Adrenal gland (tissue), 12 donors: ENCODE data around the gene ABCG1. TPM values are rescaled to one million over a fixed set of nuclear protein-coding genes. Genes with fewer than 3 reads are reported as not detected.
A peak's percentile ranks its signal among the peaks of the same experiment; 100 is the strongest.

Experiments
- DNase-seq, 7 donors: peaks; one replicate each; pipeline ENCODE4 v3.0.0-alpha.2; 2019 to 2020
- H3K27ac ChIP-seq, 5 donors: fragments of 200-600 bp; sonication (generic) in 4 of 5; 1 replicate in 3 of 5; 2 replicates in 2 of 5; pipeline versions ENCODE4 v1.5.1 to v1.8.0; 2016 to 2020; ENCODE audit warnings: mild to moderate bottlenecking in 1 of 5
- H3K27me3 ChIP-seq: fragments of 200-600 bp; 2 replicates; pipeline ENCODE4 v1.8.0; 2021
- H3K36me3 ChIP-seq, 2 donors: fragments of 200-600 bp; replicated peaks in 1 of 2; 1 replicate in 1 of 2; 2 replicates in 1 of 2; pipeline versions ENCODE4 v1.5.1 to v1.8.0; 2018 to 2022
- H3K4me1 ChIP-seq, 2 donors: fragments of 200-600 bp; replicated peaks in 1 of 2; 1 replicate in 1 of 2; 2 replicates in 1 of 2; pipeline versions ENCODE4 v1.5.1 to v1.8.0; 2018 to 2021
- H3K4me3 ChIP-seq, 4 donors: fragments of 200-600 bp; sonication (generic) in 3 of 4; one replicate each; pipeline ENCODE4 v1.5.1; 2016 to 2018
- H3K9me3 ChIP-seq, 3 donors: fragments of 200-600 bp; sonication (generic) in 1 of 3; replicated peaks in 1 of 3; 1 replicate in 2 of 3; 2 replicates in 1 of 3; pipeline versions ENCODE4 v1.5.1 to v1.8.0; 2016 to 2021
- CTCF ChIP-seq, 6 experiments: fragments of 450-650 bp in 4 of 6; fragments of 200-600 bp in 2 of 6; sonication (generic) in 1 of 6; IDR thresholded peaks; 1 replicate in 5 of 6; 2 replicates in 1 of 6; pipeline versions ENCODE4 v1.5.1 to v1.8.0; 2016 to 2021; ENCODE audit warnings: antibody characterized with exemption in 6 of 6, mild to moderate bottlenecking in 2 of 6, moderate library complexity in 1 of 6
- POLR2A ChIP-seq, 2 donors: fragments of 450-650 bp; IDR thresholded peaks; one replicate each; pipeline ENCODE4 v1.6.1; 2017; ENCODE audit warnings: antibody characterized with exemption in 2 of 2, mild to moderate bottlenecking in 2 of 2, moderate library complexity in 1 of 2
- WGBS, 4 donors: extraction: QIAGEN DNeasy Blood & Tissue Kit in 2 of 4; methylation state at CpG; one replicate each; pipeline versions ENCODE4 v1.1.5 to v1.1.7; 2013 to 2017; 5-methylcytosine and 5-hydroxymethylcytosine counted together
- intact Hi-C, 2 donors: fragments of 100-400 bp; cut with DNase I; formaldehyde crosslinking; loops; one replicate each; pipeline versions ENCODE4 v1.14.1 to v1.15.0; 2022 to 2023
- polyA plus RNA-seq, 3 donors: library from polyadenylated mRNA; stranded (reverse); fragments of 200-250 nt in 2 of 3; fragments of 350-450 nt in 1 of 3; fragmentation: Illumina TruSeq in 1 of 3; extraction: RNeasy Lipid Tissue Mini Kit (QIAGEN cat#74804) in 1 of 3; gene quantifications; one replicate each; pipeline ENCODE4 v1.2.3, GENCODE V29; 2013 to 2014
- total RNA-seq, 9 donors: library from RNA; depleted of rRNA in 4 of 9; stranded (reverse); fragments of >200 nt in 4 of 9; fragments of 120-200 nt in 1 of 9; fragmentation: NEBNext Ultra II Directional in 1 of 9; extraction: Animal tissue kit (Norgen Biotek cat#: 25700) in 1 of 9; gene quantifications; one replicate each; pipeline versions ENCODE4 v1.1.0 to v1.2.4, GENCODE V29; 2013 to 2023
- donor health status: healthy with polysubstance abuse.
- donor health status: Bipolar disorder and iron deficiency.
- donor health status: DM: yes; HTN: yes; CAD: no.
- donor health status: DM: no; HTN: no; CAD: no.
- donor health status: DM: no; HTN: no; CAD: no.
- donor health status: DM: yes; HTN: yes; CAD: no.

ABCG1 gene
- total and polyA plus RNA-seq, 12 donors = 23.2 to 136 (median 67.9) TPM

- Histone ChIP-seq H3K27me3 (no peaks in the 10 kb centered on the region), H3K4me1 (peaks cover 78 to 87% of the 10 kb centered on the region in 2 donors), H3K36me3 (no peaks in the 10 kb centered on the region), H3K4me3 (peak overlapping the region in 2 of 4 donors; percentile 4 to 62), H3K27ac (peak overlapping the region; percentile 22 to 97 (median 77)), H3K9me3 (no peaks in the 10 kb centered on the region)
- 0 to 11% (median 2%) methylated on average over 4 to 73 of the region's 73 CpGs for WGBS, 4 donors
- peak; percentile 77 to 90 (median 84) for DNase-seq
- no peak for TF ChIP-seq CTCF (IDR thresholded peaks at IDR 0.05)
- peak; percentile 68 to 86 for TF ChIP-seq POLR2A (IDR thresholded peaks at IDR 0.05)
- intact Hi-C loops = no loop called here
These were observed 15.7 kb downstream of the ABCG1 start for GRCh38 chr21:42234464-42235241.

GRCh38 chr21:42235593-42235992 is 16.7 kb downstream of the ABCG1 start:
- peak in 3 of 7 donors; percentile 47 to 66 (median 48) for DNase-seq
- Histone ChIP-seq H3K36me3 (no peaks in the 10 kb centered on the region), H3K4me3 (peak overlapping the region in 1 of 4 donors; percentile 62), H3K4me1 (peaks cover 73 to 77% of the 10 kb centered on the region in 2 donors), H3K27me3 (no peaks in the 10 kb centered on the region), H3K9me3 (no peaks in the 10 kb centered on the region), H3K27ac (peak overlapping the region; percentile 56 to 97 (median 77))
- WGBS, 4 donors = 29 to 42% (median 40%) methylated on average over 9 of the region's 9 CpGs
- intact Hi-C loops = no loop called here
- no peak for TF ChIP-seq CTCF (IDR thresholded peaks at IDR 0.05)
- no peak for TF ChIP-seq POLR2A (IDR thresholded peaks at IDR 0.05)

- 15 to 34% (median 26%) methylated on average over 2 to 10 of the region's 10 CpGs for WGBS, 4 donors
- peak; percentile 74 to 90 (median 82) for DNase-seq
- Histone ChIP-seq H3K27me3 (no peaks in the 10 kb centered on the region), H3K36me3 (no peaks in the 10 kb centered on the region), H3K9me3 (no peaks in the 10 kb centered on the region), H3K4me1 (peaks cover 69 to 73% of the 10 kb centered on the region in 2 donors), H3K27ac (peak overlapping the region; percentile 56 to 97 (median 77)), H3K4me3 (peak overlapping the region in 1 of 4 donors; percentile 62)
- intact Hi-C loops = no loop called here
- TF ChIP-seq CTCF (IDR thresholded peaks at IDR 0.05) = no peak
- peak in 1 of 2 donors; percentile 58 for TF ChIP-seq POLR2A (IDR thresholded peaks at IDR 0.05)
These were observed 17.1 kb downstream of the ABCG1 start for GRCh38 chr21:42236014-42236413.

- TF ChIP-seq CTCF (IDR thresholded peaks at IDR 0.05) (no peak), POLR2A (IDR thresholded peaks at IDR 0.05) (no peak)
- 57 to 68% (median 66%) methylated on average over 3 of the region's 3 CpGs for WGBS, 4 donors
- Histone ChIP-seq H3K27me3 (no peaks in the 10 kb centered on the region), H3K36me3 (no peaks in the 10 kb centered on the region), H3K4me1 (peaks cover 63 to 68% of the 10 kb centered on the region in 2 donors), H3K9me3 (no peaks in the 10 kb centered on the region), H3K27ac (peak overlapping the region in 4 of 5 donors; percentile 4 to 97 (median 84)), H3K4me3 (no peak overlapping the region)
- no peak for DNase-seq
- intact Hi-C loops = no loop called here
These were observed 17.8 kb downstream of the ABCG1 start for GRCh38 chr21:42236693-42237092.
